ENCODE data around the gene TRIOBP.
A peak's percentile ranks its signal among the peaks of the same experiment; 100 is the strongest.

Gene TRIOBP

GRCh38 chr22:37726241-37726887 lies 29.5 kb downstream of the TRIOBP start:
- no peak for DNase-seq (ENCODE audit: low read depth in 2 of 2)

GRCh38 chr22:37728620-37729019 lies 31.8 kb downstream of the TRIOBP start:
- no peak for DNase-seq (ENCODE audit: low read depth in 2 of 2)

GRCh38 chr22:37731804-37732471 lies 35.1 kb downstream of the TRIOBP start:
- DNase-seq (ENCODE audit: low read depth in 2 of 2), result no peak

- no peak for DNase-seq (ENCODE audit: low read depth in 2 of 2)
Measured at GRCh38 chr22:37732699-37733607, 36.1 kb downstream of the TRIOBP start.

- no peak for DNase-seq (ENCODE audit: low read depth in 2 of 2)
Measured at GRCh38 chr22:37733625-37734401, 37.0 kb downstream of the TRIOBP start.

GRCh38 chr22:37734402-37734700 lies 37.5 kb downstream of the TRIOBP start:
- DNase-seq (ENCODE audit: low read depth in 2 of 2), result no peak

GRCh38 chr22:37734964-37735451 lies 38.2 kb downstream of the TRIOBP start:
- no peak for DNase-seq (ENCODE audit: low read depth in 2 of 2)

- no peak for DNase-seq (ENCODE audit: low read depth in 2 of 2)
Measured at GRCh38 chr22:37739035-37739434, 42.2 kb downstream of the TRIOBP start.

- DNase-seq (ENCODE audit: low read depth in 2 of 2), result no peak
Measured at GRCh38 chr22:37739611-37740049, 42.8 kb downstream of the TRIOBP start.

GRCh38 chr22:37740455-37741311 lies 43.8 kb downstream of the TRIOBP start:
- no peak for DNase-seq (ENCODE audit: low read depth in 2 of 2)

GRCh38 chr22:37741312-37741795 lies 44.5 kb downstream of the TRIOBP start:
- DNase-seq (ENCODE audit: low read depth in 2 of 2), result no peak

GRCh38 chr22:37742376-37743171 lies 45.7 kb downstream of the TRIOBP start:
- DNase-seq (ENCODE audit: low read depth in 2 of 2), result no peak

GRCh38 chr22:37744589-37744988 lies 47.7 kb downstream of the TRIOBP start:
- no peak for DNase-seq (ENCODE audit: low read depth in 2 of 2)

- DNase-seq (ENCODE audit: low read depth in 2 of 2), result peak; percentile 69 to 73
Measured at GRCh38 chr22:37745548-37746365, 48.9 kb downstream of the TRIOBP start.

- no peak for DNase-seq (ENCODE audit: low read depth in 2 of 2)
Measured at GRCh38 chr22:37746366-37747079, 49.7 kb downstream of the TRIOBP start.

GRCh38 chr22:37747080-37747714 lies 50.3 kb downstream of the TRIOBP start:
- DNase-seq (ENCODE audit: low read depth in 2 of 2), result no peak

- DNase-seq (ENCODE audit: low read depth in 2 of 2), result no peak
Measured at GRCh38 chr22:37747715-37748100, 50.9 kb downstream of the TRIOBP start.

- no peak for DNase-seq (ENCODE audit: low read depth in 2 of 2)
Measured at GRCh38 chr22:37748659-37749058, 51.8 kb downstream of the TRIOBP start.

Data from stimulated activated CD8-positive, alpha-beta memory T cell treated with anti-CD3 and anti-CD28 coated beads, Interleukin-7, amount 100 ng/mL, for 1 hour (primary cell).